Neural cell (in vitro differentiated cells): Measurements from ENCODE around the gene EPO. TPM values are rescaled to one million over a fixed set of nuclear protein-coding genes. Genes with fewer than 3 reads are reported as not detected.

Experiments used
- H2AFZ ChIP-seq: fragments of 200-600, 300-800 bp; sonication (generic), shearing (Covaris generic); 2 replicates; pipeline ENCODE4 v1.6.0; 2014; ENCODE audit warnings: low read depth, mild to moderate bottlenecking, antibody characterized with exemption, low read length, moderate library complexity
- H3F3A ChIP-seq: fragments of 200-600 bp; shearing (Covaris generic); 2 replicates; pipeline ENCODE4 v1.6.1; 2016; ENCODE audit warnings: mild to moderate bottlenecking, moderate library complexity, mixed read lengths, antibody characterized with exemption, low read length; ENCODE audit not compliant: insufficient read depth, poor library complexity, severe bottlenecking
- H3K27ac ChIP-seq: fragments of 200-600, 300-800 bp; sonication (generic), shearing (Covaris generic); 2 replicates; pipeline ENCODE4 v1.5.1; 2014; ENCODE audit warnings: mild to moderate bottlenecking, low read length, moderate library complexity
- H3K27me3 ChIP-seq: fragments of 300-800, 200-600 bp; sonication (generic), shearing (Covaris generic); 2 replicates; pipeline ENCODE4 v1.6.0; 2014; ENCODE audit warnings: mild to moderate bottlenecking, low read depth, low read length, moderate library complexity; ENCODE audit not compliant: insufficient read depth
- H3K36me3 ChIP-seq: fragments of 300-800, 200-600 bp; sonication (generic), shearing (Covaris generic); 2 replicates; pipeline ENCODE4 v1.5.1; 2014; ENCODE audit warnings: mild to moderate bottlenecking, antibody characterized with exemption, low read length, moderate library complexity; ENCODE audit not compliant: insufficient read depth
- H3K4me2 ChIP-seq: fragments of 300-800, 200-600 bp; sonication (generic), shearing (Covaris generic); 2 replicates; pipeline ENCODE4 v1.6.0; 2014; ENCODE audit warnings: mild to moderate bottlenecking, low read length
- H3K4me3 ChIP-seq: fragments of 300-800, 200-600 bp; sonication (generic), shearing (Covaris generic); 2 replicates; pipeline ENCODE4 v1.5.1; 2014; ENCODE audit warnings: mild to moderate bottlenecking, low read length, moderate library complexity
- H3K79me2 ChIP-seq: fragments of 200-600 bp; shearing (Covaris generic); replicated peaks from 2 replicates; pipeline ENCODE4 v1.6.0; 2014; ENCODE audit warnings: mild to moderate bottlenecking, low read length, moderate library complexity; ENCODE audit not compliant: insufficient read depth
- H3K9ac ChIP-seq: fragments of 300-800, 200-600 bp; sonication (generic), shearing (Covaris generic); 2 replicates; pipeline ENCODE4 v1.6.1; 2016; ENCODE audit warnings: mild to moderate bottlenecking, low read length, mixed read lengths
- H3K9me2 ChIP-seq: fragments of 200-600 bp; shearing (Covaris generic); 2 replicates; pipeline ENCODE4 v1.6.1; 2016; ENCODE audit warnings: mild to moderate bottlenecking, low read length, mixed read lengths; ENCODE audit not compliant: insufficient read depth
- H3K9me3 ChIP-seq: fragments of 200-600, 300-800 bp; sonication (generic), shearing (Covaris generic); 2 replicates; pipeline ENCODE4 v1.6.1; 2016; ENCODE audit warnings: mild to moderate bottlenecking, mixed run types, low read length, moderate library complexity, mixed read lengths
- H4K20me1 ChIP-seq: fragments of 200-600 bp; shearing (Covaris generic); 2 replicates; pipeline ENCODE4 v1.6.1; 2016; ENCODE audit warnings: mild to moderate bottlenecking, mixed run types; ENCODE audit not compliant: insufficient read depth
- CTCF ChIP-seq: fragments of 450-650 bp; IDR thresholded peaks from 2 replicates; pipeline ENCODE4 v1.5.1; 2014; ENCODE audit warnings: antibody characterized with exemption, mild to moderate bottlenecking, moderate library complexity; ENCODE audit not compliant: poor library complexity, severe bottlenecking
- EZH2 ChIP-seq: fragments of 200-600, 300-800 bp; shearing (Covaris generic), sonication (generic); IDR thresholded peaks from 2 replicates; pipeline ENCODE4 v1.6.1; 2014; ENCODE audit warnings: antibody characterized with exemption, low read length, borderline replicate concordance, mild to moderate bottlenecking; ENCODE audit not compliant: insufficient read depth, poor library complexity, severe bottlenecking
- MXI1 ChIP-seq: fragments of 450-650 bp; conservative IDR thresholded peaks from 2 replicates; pipeline ENCODE4 v1.6.1; 2014; ENCODE audit warnings: antibody characterized with exemption, mild to moderate bottlenecking; ENCODE audit not compliant: poor library complexity, severe bottlenecking
- POLR2AphosphoS5 ChIP-seq: IDR thresholded peaks from 2 replicates; pipeline ENCODE4 v1.6.1; 2012
- REST ChIP-seq: IDR thresholded peaks from 2 replicates; pipeline ENCODE4 v1.6.1; 2012; ENCODE audit warnings: borderline replicate concordance
- SMC3 ChIP-seq: fragments of 450-650 bp; conservative IDR thresholded peaks from 2 replicates; pipeline ENCODE4 v1.6.1; 2014; ENCODE audit warnings: antibody characterized with exemption, mild to moderate bottlenecking, moderate library complexity; ENCODE audit not compliant: poor library complexity
- TAF1 ChIP-seq: IDR thresholded peaks from 2 replicates; pipeline ENCODE4 v1.6.1; 2012; ENCODE audit warnings: low read depth
- polyA plus RNA-seq: library from polyadenylated mRNA; depleted of rRNA; stranded (reverse); fragments of >200 nt; gene quantifications from 2 replicates; pipeline ENCODE4 v1.2.3, GENCODE V29; 2014

The EPO gene
- polyA plus RNA-seq, 1 donor from 2014 or later, result not detected

GRCh38 chr7:100705753-100706671 is 14.3 kb upstream of the EPO start, which contains the start of gene POP7:
Gene POP7 (plus strand): TSS chr7:100706121. CDS start chr7:100706831, 710 bp downstream.
- peak within 1 kb of the TSS; percentile 82 for H3K27ac ChIP-seq
- peak within 1 kb of the TSS; percentile 72 for H3K4me2 ChIP-seq
- peak within 1 kb of the TSS; percentile 91 for H3K9ac ChIP-seq
- no peaks in the 10 kb centered on the region for H4K20me1 ChIP-seq
- H3K36me3 ChIP-seq, result no peaks in the 10 kb centered on the region
- H3K79me2 ChIP-seq, result peaks cover 14% of the 10 kb centered on the region
- H3K27me3 ChIP-seq, result no peaks in the 10 kb centered on the region
- no peaks in the 10 kb centered on the region for H3F3A ChIP-seq
- TF ChIP-seq POLR2AphosphoS5 (peak; percentile 97), REST (peak; percentile 61), SMC3 (no peak), CTCF (no peak), MXI1 (peak; percentile 92), TAF1 (peak; percentile 39)
- H2AFZ ChIP-seq, result peak within 1 kb of the TSS; percentile 84
- H3K9me3 ChIP-seq, result no peaks in the 10 kb centered on the region
- H3K4me3 ChIP-seq, result peak within 1 kb of the TSS; percentile 87
- H3K9me2 ChIP-seq, result no peaks in the 10 kb centered on the region

- no peak for TF ChIP-seq MXI1
- no peak for TF ChIP-seq CTCF
- peak; percentile 6 for TF ChIP-seq TAF1
- no peak for TF ChIP-seq SMC3
- TF ChIP-seq EZH2, result no peak
- Histone ChIP-seq H3K27ac (no peak overlapping the region), H2AFZ (peak overlapping the region; percentile 84)
Observed at GRCh38 chr7:100706672-100707311, 13.5 kb upstream of the EPO start.

More at GRCh38 chr7:100706672-100707311, 13.5 kb upstream of the EPO start:
- peaks cover 14% of the 10 kb centered on the region for H3K79me2 ChIP-seq
- H4K20me1 ChIP-seq, result no peaks in the 10 kb centered on the region
- H3K36me3 ChIP-seq, result no peaks in the 10 kb centered on the region
- no peaks in the 10 kb centered on the region for H3F3A ChIP-seq
- H3K9me2 ChIP-seq, result no peaks in the 10 kb centered on the region
- no peaks in the 10 kb centered on the region for H3K9me3 ChIP-seq
- H3K27me3 ChIP-seq, result no peaks in the 10 kb centered on the region
- peak overlapping the region; percentile 58 for H3K4me2 ChIP-seq
- peak overlapping the region; percentile 87 for H3K4me3 ChIP-seq
- peak overlapping the region; percentile 91 for H3K9ac ChIP-seq
